Fibroblast of lung (primary cell): ENCODE data around the gene MEDAG.

Source experiments
- EZH2 ChIP-seq: IDR thresholded peaks from 2 replicates; pipeline ENCODE4 v1.5.1; 2012; ENCODE audit warnings: low read length, control low read depth, mild to moderate bottlenecking; ENCODE audit errors: missing control alignments
- TF ChIP-seq, protein P1 (sequence below), 2 donors: IDR thresholded peaks in 1 of 2; conservative IDR thresholded peaks in 1 of 2; 1 replicate in 1 of 2; 2 replicates in 1 of 2; pipeline ENCODE4 v1.5.1; 2011 to 2012; ENCODE audit warnings: low read length in 2 of 2, control low read depth in 1 of 2, inconsistent platforms in 1 of 2, low read depth in 1 of 2, mild to moderate bottlenecking in 1 of 2

GRCh38 chr13:30898070-30898469 lies 8.0 kb upstream of the MEDAG start:
- TF ChIP-seq, protein P1, sequence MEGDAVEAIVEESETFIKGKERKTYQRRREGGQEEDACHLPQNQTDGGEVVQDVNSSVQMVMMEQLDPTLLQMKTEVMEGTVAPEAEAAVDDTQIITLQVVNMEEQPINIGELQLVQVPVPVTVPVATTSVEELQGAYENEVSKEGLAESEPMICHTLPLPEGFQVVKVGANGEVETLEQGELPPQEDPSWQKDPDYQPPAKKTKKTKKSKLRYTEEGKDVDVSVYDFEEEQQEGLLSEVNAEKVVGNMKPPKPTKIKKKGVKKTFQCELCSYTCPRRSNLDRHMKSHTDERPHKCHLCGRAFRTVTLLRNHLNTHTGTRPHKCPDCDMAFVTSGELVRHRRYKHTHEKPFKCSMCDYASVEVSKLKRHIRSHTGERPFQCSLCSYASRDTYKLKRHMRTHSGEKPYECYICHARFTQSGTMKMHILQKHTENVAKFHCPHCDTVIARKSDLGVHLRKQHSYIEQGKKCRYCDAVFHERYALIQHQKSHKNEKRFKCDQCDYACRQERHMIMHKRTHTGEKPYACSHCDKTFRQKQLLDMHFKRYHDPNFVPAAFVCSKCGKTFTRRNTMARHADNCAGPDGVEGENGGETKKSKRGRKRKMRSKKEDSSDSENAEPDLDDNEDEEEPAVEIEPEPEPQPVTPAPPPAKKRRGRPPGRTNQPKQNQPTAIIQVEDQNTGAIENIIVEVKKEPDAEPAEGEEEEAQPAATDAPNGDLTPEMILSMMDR (conservative IDR thresholded peaks at IDR 0.05 in 1 of 2, IDR thresholded peaks at IDR 0.05 in 1 of 2; ENCODE audit: low read depth in 1 of 2, low read length in 2 of 2), result no peak
- TF ChIP-seq EZH2, result no peak
